Measurements from ENCODE around the gene JAGN1.
"Not testable (repeated sequence)": the region's sequence is repeated elsewhere in the genome, so short reads cannot be mapped to it uniquely, and the experiment has no call there.

Gene JAGN1

GRCh38 chr3:9890249-9891071 is at the start of gene JAGN1:
JAGN1 (plus strand) TSS chr3:9890610; CDS start chr3:9890723, 113 bp downstream.
- DNase-seq, result peak; percentile 89

- DNase-seq, result no peak
These were observed 49.4 kb upstream of the JAGN1 start for GRCh38 chr3:9841015-9841414.

- DNase-seq, result peak; percentile 92
These were observed 46.5 kb upstream of the JAGN1 start, which contains the start of gene RPUSD3 for GRCh38 chr3:9843715-9844438. RPUSD3 (minus strand) TSS chr3:9844008; CDS start chr3:9843990, 18 bp downstream.

- DNase-seq, result no peak
These were observed 44.2 kb upstream of the JAGN1 start for GRCh38 chr3:9846231-9846630.

GRCh38 chr3:9846931-9847488 is 43.4 kb upstream of the JAGN1 start:
- DNase-seq, result no peak

- not testable (repeated sequence) for DNase-seq
These were observed 42.5 kb upstream of the JAGN1 start for GRCh38 chr3:9847870-9848269.

- DNase-seq, result not testable (repeated sequence)
These were observed 41.5 kb upstream of the JAGN1 start for GRCh38 chr3:9848860-9849259.

GRCh38 chr3:9851383-9851782 is 39.0 kb upstream of the JAGN1 start:
- not testable (repeated sequence) for DNase-seq

GRCh38 chr3:9851926-9852325 is 38.5 kb upstream of the JAGN1 start:
- not testable (repeated sequence) for DNase-seq

GRCh38 chr3:9852528-9852927 is 37.9 kb upstream of the JAGN1 start:
- DNase-seq, result no peak

GRCh38 chr3:9854291-9854940 is 36.0 kb upstream of the JAGN1 start:
- DNase-seq, result not testable (repeated sequence)

GRCh38 chr3:9855594-9855993 is 34.8 kb upstream of the JAGN1 start:
- no peak for DNase-seq

- no peak for DNase-seq
These were observed 30.8 kb upstream of the JAGN1 start for GRCh38 chr3:9859530-9860025.

- DNase-seq, result no peak
These were observed 29.2 kb upstream of the JAGN1 start for GRCh38 chr3:9861201-9861600.

- no peak for DNase-seq
These were observed 28.7 kb upstream of the JAGN1 start for GRCh38 chr3:9861626-9862130.

GRCh38 chr3:9862391-9863057 is 27.9 kb upstream of the JAGN1 start:
- DNase-seq, result peak; percentile 25

GRCh38 chr3:9863058-9863772 is 27.2 kb upstream of the JAGN1 start:
- no peak for DNase-seq

- no peak for DNase-seq
These were observed 26.0 kb upstream of the JAGN1 start for GRCh38 chr3:9864200-9864927.

- DNase-seq, result not testable (repeated sequence)
These were observed 25.2 kb upstream of the JAGN1 start for GRCh38 chr3:9865125-9865637.

- no peak for DNase-seq
These were observed 23.8 kb upstream of the JAGN1 start for GRCh38 chr3:9866639-9867038.
